Frontal cortex (tissue), 4 donors: Measurements from ENCODE around the gene SEMA6C. TPM values are rescaled to one million over a fixed set of nuclear protein-coding genes. Genes with fewer than 3 reads are reported as not detected.
"Not testable (repeated sequence)": the region's sequence is repeated elsewhere in the genome, so short reads cannot be mapped to it uniquely, and the experiment has no call there.

Experiments
- DNase-seq, 2 donors: peaks; one replicate each; pipeline ENCODE4 v3.0.0; 2012; ENCODE audit warnings: low spot score in 2 of 2
- FAIRE-seq: peaks from 2 replicates; lab custom pipeline; 2012; peaks lifted over from hg19 to GRCh38; lab: Jason Lieb, UNC
- total RNA-seq: library from RNA; depleted of rRNA; stranded (reverse); fragments of >200 nt; gene quantifications from one replicate; pipeline ENCODE4 v1.2.3, GENCODE V29; 2014
- donor health status: control.
- donor health status: control.
- donor health status: control.

SEMA6C gene, protein sequence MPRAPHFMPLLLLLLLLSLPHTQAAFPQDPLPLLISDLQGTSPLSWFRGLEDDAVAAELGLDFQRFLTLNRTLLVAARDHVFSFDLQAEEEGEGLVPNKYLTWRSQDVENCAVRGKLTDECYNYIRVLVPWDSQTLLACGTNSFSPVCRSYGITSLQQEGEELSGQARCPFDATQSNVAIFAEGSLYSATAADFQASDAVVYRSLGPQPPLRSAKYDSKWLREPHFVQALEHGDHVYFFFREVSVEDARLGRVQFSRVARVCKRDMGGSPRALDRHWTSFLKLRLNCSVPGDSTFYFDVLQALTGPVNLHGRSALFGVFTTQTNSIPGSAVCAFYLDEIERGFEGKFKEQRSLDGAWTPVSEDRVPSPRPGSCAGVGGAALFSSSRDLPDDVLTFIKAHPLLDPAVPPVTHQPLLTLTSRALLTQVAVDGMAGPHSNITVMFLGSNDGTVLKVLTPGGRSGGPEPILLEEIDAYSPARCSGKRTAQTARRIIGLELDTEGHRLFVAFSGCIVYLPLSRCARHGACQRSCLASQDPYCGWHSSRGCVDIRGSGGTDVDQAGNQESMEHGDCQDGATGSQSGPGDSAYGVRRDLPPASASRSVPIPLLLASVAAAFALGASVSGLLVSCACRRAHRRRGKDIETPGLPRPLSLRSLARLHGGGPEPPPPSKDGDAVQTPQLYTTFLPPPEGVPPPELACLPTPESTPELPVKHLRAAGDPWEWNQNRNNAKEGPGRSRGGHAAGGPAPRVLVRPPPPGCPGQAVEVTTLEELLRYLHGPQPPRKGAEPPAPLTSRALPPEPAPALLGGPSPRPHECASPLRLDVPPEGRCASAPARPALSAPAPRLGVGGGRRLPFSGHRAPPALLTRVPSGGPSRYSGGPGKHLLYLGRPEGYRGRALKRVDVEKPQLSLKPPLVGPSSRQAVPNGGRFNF
- 16.7 TPM for total RNA-seq

DNA sequence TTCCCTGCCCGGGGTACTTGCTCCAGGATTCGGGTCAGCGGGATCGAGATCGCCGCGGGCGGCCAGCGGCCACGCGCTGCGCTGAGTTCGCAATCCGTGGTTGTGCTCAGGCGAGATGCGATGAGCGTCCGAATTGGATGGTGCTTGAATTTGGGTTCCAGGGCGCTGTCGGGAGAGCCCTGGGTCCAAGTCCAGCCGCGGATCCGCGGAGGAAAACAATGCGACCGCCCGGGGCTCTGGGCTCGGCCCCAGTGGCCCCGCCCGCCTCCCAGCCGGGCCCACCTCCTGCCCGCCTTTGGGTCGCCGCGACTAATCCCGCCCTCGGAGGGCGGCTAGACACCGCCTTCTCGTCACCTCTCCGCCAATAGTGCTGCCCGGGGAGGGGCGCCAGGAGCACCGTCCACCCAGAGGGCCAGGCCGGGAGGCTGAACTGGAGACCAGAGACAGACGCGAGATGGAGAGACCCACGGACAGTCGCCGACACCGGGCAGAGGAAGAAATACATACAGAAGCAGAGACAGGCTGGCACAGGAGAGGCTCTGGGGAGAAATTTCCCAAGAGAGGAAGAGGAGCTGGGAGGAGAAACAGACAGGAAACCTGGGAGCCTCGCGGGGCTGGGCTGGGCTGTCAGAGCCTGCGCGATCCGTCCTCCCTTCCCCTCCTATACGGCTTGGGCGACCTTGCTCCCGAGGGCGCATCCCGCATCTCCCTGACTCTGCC is at the start of gene SEMA6C:
Gene SEMA6C, minus strand, starts transcription at position 220 of the 720 bp plus-strand sequence. CDS start 4,010 bp downstream, outside the sequence.
- FAIRE-seq (no peak), DNase-seq (peak; percentile 89 to 93)

DNA sequence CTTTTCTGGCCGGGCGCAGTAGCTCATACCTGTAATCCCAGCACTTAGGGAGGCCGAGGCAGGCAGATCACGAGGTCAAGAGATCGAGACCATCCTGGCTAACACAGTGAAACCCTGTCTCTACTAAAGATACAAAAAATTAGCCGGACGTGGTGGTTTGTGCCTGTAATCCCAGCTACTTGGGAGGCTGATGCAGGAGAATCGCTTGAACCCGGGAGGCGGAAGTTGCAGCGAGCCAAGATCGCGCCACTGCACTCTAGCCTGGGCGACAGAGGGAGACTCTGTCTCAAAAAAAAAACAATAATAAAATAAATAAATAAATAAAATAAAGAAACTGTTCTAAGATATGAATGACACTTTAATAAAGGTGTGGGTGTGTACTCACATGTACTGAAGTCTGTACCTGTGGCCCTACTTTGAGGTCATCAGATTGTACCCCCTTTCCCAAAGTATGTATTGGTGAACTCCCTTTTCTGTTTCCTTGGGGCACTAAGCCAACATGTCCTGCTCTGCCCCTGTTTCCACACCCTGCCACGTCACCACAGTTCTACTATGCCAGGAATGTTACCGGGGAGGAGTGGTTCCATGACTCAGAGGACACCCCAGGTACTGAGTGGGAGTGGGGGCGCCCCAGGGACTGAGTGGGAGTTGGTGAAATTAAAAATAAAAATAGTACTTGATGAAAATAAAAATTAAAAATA is 48.6 kb upstream of the SEMA6C start:
- FAIRE-seq: not testable (repeated sequence)

GRCh38 chr1:151193856-151194255 is 47.4 kb upstream of the SEMA6C start:
- FAIRE-seq (no peak), DNase-seq (no peak)

More for the DNA sequence above, 48.6 kb upstream of the SEMA6C start:
- not testable (repeated sequence) for DNase-seq

- DNase-seq: no peak
- no peak for FAIRE-seq
Measured at GRCh38 chr1:151193304-151193703, 46.9 kb upstream of the SEMA6C start.

GRCh38 chr1:151192047-151192446 is 45.6 kb upstream of the SEMA6C start:
- DNase-seq (no peak), FAIRE-seq (no peak)

GRCh38 chr1:151189637-151190445 is 43.4 kb upstream of the SEMA6C start, which contains the start of gene VPS72:
Gene VPS72 (minus strand): TSS chr1:151190197. CDS start chr1:151190121, 76 bp downstream.
- DNase-seq (peak; percentile 62 to 84), FAIRE-seq (no peak)

DNA sequence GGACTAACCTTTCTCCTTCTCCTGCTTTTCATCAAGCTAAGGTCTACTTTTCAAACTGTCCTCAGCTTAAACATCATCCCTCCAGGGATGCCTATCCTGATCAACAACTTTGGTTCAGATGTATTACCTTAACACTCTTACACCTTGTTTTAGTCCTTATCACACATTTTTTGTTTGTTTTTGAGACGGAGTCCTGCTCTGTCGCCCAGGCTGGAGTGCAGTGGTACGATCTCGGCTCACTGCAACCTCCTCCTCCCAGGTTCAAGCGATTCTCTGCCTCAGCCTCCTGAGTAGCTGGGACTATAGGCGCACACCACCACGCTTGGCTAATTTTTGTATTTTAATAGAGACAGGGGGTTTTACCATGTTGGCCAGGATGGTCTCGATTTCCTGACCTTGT is 42.2 kb upstream of the SEMA6C start:
- not testable (repeated sequence) for DNase-seq, FAIRE-seq

DNA sequence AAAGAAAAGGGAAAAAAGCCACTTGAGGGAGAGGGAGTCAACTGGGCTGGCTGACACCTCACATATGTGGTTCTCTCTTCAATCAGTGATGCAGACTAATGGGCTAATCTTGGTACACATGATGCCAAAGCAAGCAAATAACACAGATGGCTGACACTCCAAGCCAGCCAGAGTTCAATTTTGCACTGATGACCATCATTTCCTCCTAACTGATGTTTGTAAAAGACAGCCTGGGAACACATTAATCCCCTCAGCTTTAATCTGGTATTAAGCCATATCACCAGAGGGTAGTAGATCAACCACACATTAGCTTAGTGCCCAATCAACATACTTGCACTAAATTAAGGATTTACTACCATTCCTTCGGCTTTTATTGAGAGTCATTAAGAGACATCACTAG is 40.8 kb upstream of the SEMA6C start:
- DNase-seq (no peak), FAIRE-seq (no peak)

DNA sequence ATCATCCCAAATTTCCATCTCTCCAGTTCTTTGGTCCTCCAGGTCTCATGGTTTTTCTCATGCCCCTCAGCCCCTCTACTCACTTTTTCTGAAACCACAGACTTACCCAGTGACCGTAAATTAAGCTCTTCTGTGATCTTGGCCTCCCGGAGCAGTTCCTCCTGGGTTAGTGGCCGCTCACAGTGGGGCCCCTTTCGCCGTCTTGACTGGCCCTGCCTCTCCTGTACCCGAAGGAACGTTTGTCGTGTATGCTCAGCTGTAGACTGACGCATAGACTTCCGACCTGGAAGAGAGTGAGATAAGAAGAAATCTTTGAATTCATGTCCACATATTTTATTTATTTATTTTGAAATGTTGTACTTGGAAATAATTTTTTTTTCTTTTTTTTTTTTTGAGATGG is 37.8 kb upstream of the SEMA6C start:
- DNase-seq (no peak), FAIRE-seq (no peak)

DNA sequence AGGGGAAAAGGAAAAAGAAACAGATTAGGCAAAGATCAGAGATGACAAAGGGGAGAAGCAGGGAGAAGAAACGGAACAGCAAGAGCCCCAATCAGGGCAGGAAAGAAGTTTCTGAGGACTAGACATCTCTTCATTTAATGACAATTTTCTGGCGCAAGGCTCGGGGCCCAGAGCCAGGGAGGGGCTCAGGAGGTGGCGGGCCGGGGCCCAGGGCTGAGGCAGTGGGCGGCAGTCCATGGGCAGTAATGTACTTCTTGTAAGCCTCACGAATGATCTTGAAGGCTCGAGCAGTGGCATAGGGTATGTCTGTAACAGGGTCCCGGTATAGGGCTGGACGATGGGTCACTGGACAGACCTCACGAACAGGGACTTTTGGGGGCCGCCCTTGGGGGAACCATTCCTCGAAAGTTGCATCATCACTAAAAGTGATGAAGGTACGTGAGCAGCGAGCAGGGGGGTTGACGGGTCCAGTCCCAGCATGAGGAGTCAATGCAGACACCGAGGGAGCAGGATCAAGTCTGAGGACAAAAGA is 30.1 kb upstream of the SEMA6C start:
- DNase-seq (no peak), FAIRE-seq (no peak)

- DNase-seq (no peak), FAIRE-seq (no peak)
Measured at GRCh38 chr1:151175863-151176262, 29.4 kb upstream of the SEMA6C start, which contains the start of gene TMOD4. Gene TMOD4 (minus strand): TSS chr1:151175981. CDS start chr1:151174875, 1,106 bp downstream.

DNA sequence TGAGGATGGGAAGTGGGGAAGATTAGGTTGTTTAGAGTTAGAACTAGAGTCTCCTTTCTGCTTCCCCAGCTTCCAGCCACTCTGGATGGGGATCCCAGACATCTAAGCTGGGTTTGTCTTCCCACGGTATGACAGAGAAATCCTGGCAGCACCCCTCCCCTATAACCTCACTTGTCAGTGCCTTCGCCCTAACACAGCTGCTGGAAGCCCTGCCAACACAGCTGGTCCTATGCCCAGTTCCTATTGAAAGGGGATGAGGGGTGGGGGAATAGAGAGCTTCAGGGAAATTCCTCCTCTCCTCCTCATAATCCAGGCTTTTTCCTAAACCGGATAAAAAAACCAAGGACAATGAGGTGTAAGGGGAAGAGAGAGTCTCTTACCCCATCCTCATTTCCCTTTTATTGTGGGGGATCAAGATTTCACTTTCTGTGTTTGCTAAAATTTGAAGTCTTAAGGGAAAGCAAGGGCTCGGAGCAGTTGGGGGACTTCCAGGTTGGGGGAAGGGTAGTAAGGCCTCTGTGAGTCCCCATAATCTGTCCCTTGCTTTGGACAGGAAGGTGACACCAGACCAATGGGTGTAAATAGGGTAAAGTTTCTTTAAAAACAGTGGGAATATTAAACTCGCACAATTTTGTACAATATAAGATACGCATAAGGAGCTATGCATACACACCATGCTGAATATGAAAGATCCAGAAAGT is 28.8 kb upstream of the SEMA6C start:
- DNase-seq (peak; percentile 59), FAIRE-seq (no peak)

DNA sequence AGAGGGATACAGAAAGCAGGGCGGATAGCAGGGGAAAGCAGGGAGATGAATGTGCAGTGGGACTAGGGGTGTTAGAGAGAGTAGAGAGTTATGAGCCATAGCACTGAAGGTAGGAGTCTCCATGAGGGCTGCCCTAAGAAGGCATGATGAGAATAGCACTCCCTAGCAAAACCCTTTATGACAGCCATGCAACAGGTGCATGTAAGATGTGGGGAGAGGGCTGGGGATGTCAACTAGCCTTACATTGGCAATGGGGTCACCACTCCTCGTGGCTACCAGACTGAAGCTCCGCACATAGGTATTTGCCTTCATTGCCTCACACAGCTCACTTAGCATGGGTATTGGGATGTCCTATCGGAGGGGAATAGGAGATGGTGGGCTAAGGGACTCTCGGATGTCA is 24.8 kb upstream of the SEMA6C start:
- DNase-seq (no peak), FAIRE-seq (no peak)

- no peak for DNase-seq
- FAIRE-seq: no peak
Measured at GRCh38 chr1:151167116-151167515, 20.7 kb upstream of the SEMA6C start.

GRCh38 chr1:151166505-151166956 is 20.1 kb upstream of the SEMA6C start:
- no peak for DNase-seq
- FAIRE-seq: no peak

- no peak for FAIRE-seq
- DNase-seq: peak; percentile 86 to 92
Measured at GRCh38 chr1:151165738-151166504, 19.5 kb upstream of the SEMA6C start, which contains the start of the genes LYSMD1 and SCNM1. Gene LYSMD1 (minus strand): TSS chr1:151165902. CDS start chr1:151165258, 644 bp downstream. Gene SCNM1 (plus strand): TSS chr1:151166144. CDS start chr1:151166153, 9 bp downstream.
